Right kidney (tissue), 1 donor: Measurements from ENCODE around the gene GRIA4.

Experiments
- DNase-seq: peaks from one replicate; pipeline ENCODE4 v3.0.0-alpha.2; 2016

Gene GRIA4

GRCh38 chr11:105790840-105791239, 181.0 kb downstream of the GRIA4 start:
- no peak for DNase-seq

- DNase-seq, result no peak
Observed at GRCh38 chr11:105793092-105793491, 183.2 kb downstream of the GRIA4 start.

GRCh38 chr11:105799263-105799662, 189.4 kb downstream of the GRIA4 start:
- no peak for DNase-seq

- no peak for DNase-seq
Observed at GRCh38 chr11:105799728-105800462, 190.0 kb downstream of the GRIA4 start.

- DNase-seq, result no peak
Observed at GRCh38 chr11:105802390-105802789, 192.5 kb downstream of the GRIA4 start.

GRCh38 chr11:105811242-105811641, 201.4 kb downstream of the GRIA4 start:
- no peak for DNase-seq

- no peak for DNase-seq
Observed at GRCh38 chr11:105821372-105821771, 211.5 kb downstream of the GRIA4 start.

- DNase-seq, result no peak
Observed at GRCh38 chr11:105821781-105822180, 211.9 kb downstream of the GRIA4 start.

- DNase-seq, result no peak
Observed at GRCh38 chr11:105823495-105824033, 213.7 kb downstream of the GRIA4 start.

GRCh38 chr11:105824457-105825013, 214.7 kb downstream of the GRIA4 start:
- DNase-seq, result no peak

GRCh38 chr11:105825141-105825540, 215.3 kb downstream of the GRIA4 start:
- no peak for DNase-seq

- DNase-seq, result no peak
Observed at GRCh38 chr11:105827906-105828305, 218.0 kb downstream of the GRIA4 start.

- no peak for DNase-seq
Observed at GRCh38 chr11:105829084-105829483, 219.2 kb downstream of the GRIA4 start.

- DNase-seq, result no peak
Observed at GRCh38 chr11:105834461-105834860, 224.6 kb downstream of the GRIA4 start.

GRCh38 chr11:105838668-105839384, 229.0 kb downstream of the GRIA4 start:
- no peak for DNase-seq

- DNase-seq, result no peak
Observed at GRCh38 chr11:105840391-105840790, 230.5 kb downstream of the GRIA4 start.

GRCh38 chr11:105852403-105852802, 242.5 kb downstream of the GRIA4 start:
- DNase-seq, result no peak

GRCh38 chr11:105854269-105854668, 244.4 kb downstream of the GRIA4 start:
- no peak for DNase-seq

GRCh38 chr11:105856954-105857353, 247.1 kb downstream of the GRIA4 start:
- no peak for DNase-seq

GRCh38 chr11:105857728-105858127, 247.9 kb downstream of the GRIA4 start:
- no peak for DNase-seq

GRCh38 chr11:105858841-105859240, 249.0 kb downstream of the GRIA4 start:
- DNase-seq, result no peak

GRCh38 chr11:105860105-105860504, 250.2 kb downstream of the GRIA4 start:
- no peak for DNase-seq

- DNase-seq, result no peak
Observed at GRCh38 chr11:105861225-105861624, 251.4 kb downstream of the GRIA4 start.
